HepG2 (cell line): ENCODE results near the gene PLPP3. TPM values are rescaled to one million over a fixed set of nuclear protein-coding genes. Genes with fewer than 3 reads are reported as not detected.

Experiments
- ATF5 ChIP-seq: sonication (generic); formaldehyde crosslinking; IDR thresholded peaks from 2 replicates; pipeline ENCODE4 v1.4.0; 2020; ENCODE audit warnings: mild to moderate bottlenecking, low read depth, missing genetic modification reagents
- ATF6 ChIP-seq: sonication (generic); formaldehyde crosslinking; conservative IDR thresholded peaks from 2 replicates; pipeline ENCODE4 v1.4.0; 2020; ENCODE audit warnings: missing genetic modification reagents
- STAG1 ChIP-seq: sonication (generic); formaldehyde crosslinking; IDR thresholded peaks from 2 replicates; pipeline ENCODE4 v1.4.0; 2020; ENCODE audit warnings: missing genetic modification reagents
- ZNF800 ChIP-seq: sonication (generic); formaldehyde crosslinking; IDR thresholded peaks from 2 replicates; pipeline ENCODE4 v1.4.0; 2020; ENCODE audit warnings: missing genetic modification reagents
- polyA plus RNA-seq, 8 experiments: library from polyadenylated mRNA; depleted of rRNA in 3 of 8; stranded (reverse) in 7 of 8; unstranded in 1 of 8; fragments of >200 nt; fragmentation: Illumina TruSeq in 4 of 8; extraction: Trizol in 4 of 8; gene quantifications; 2 replicates each; pipeline versions ENCODE4 v1.2.1 to v1.2.3, GENCODE V29; 2011 to 2016; ENCODE audit warnings: low read depth in 4 of 8, missing spikeins in 1 of 8, mixed read lengths in 1 of 8; ENCODE audit not compliant: insufficient read depth in 1 of 8
- total RNA-seq, 5 experiments: library from RNA; depleted of rRNA; stranded (reverse); fragments of >200 nt; fragmentation: Illumina TruSeq; extraction: Trizol; gene quantifications; 2 replicates each; pipeline ENCODE4 v1.2.3, GENCODE V29; 2016; ENCODE audit warnings: low read depth in 1 of 5
- TF ChIP-seq, protein P1 (sequence below): sonication (generic); formaldehyde crosslinking; IDR thresholded peaks from 2 replicates; pipeline ENCODE4 v1.5.0; 2020; ENCODE audit warnings: mild to moderate bottlenecking, missing genetic modification reagents, borderline replicate concordance

PLPP3 gene
- total and polyA plus RNA-seq, 2 of the 13 experiments (the other 11 are each of a cell fraction or from before 2014, with no cell fraction given) = 49.7 to 65.8 TPM

- TF ChIP-seq, protein P1, sequence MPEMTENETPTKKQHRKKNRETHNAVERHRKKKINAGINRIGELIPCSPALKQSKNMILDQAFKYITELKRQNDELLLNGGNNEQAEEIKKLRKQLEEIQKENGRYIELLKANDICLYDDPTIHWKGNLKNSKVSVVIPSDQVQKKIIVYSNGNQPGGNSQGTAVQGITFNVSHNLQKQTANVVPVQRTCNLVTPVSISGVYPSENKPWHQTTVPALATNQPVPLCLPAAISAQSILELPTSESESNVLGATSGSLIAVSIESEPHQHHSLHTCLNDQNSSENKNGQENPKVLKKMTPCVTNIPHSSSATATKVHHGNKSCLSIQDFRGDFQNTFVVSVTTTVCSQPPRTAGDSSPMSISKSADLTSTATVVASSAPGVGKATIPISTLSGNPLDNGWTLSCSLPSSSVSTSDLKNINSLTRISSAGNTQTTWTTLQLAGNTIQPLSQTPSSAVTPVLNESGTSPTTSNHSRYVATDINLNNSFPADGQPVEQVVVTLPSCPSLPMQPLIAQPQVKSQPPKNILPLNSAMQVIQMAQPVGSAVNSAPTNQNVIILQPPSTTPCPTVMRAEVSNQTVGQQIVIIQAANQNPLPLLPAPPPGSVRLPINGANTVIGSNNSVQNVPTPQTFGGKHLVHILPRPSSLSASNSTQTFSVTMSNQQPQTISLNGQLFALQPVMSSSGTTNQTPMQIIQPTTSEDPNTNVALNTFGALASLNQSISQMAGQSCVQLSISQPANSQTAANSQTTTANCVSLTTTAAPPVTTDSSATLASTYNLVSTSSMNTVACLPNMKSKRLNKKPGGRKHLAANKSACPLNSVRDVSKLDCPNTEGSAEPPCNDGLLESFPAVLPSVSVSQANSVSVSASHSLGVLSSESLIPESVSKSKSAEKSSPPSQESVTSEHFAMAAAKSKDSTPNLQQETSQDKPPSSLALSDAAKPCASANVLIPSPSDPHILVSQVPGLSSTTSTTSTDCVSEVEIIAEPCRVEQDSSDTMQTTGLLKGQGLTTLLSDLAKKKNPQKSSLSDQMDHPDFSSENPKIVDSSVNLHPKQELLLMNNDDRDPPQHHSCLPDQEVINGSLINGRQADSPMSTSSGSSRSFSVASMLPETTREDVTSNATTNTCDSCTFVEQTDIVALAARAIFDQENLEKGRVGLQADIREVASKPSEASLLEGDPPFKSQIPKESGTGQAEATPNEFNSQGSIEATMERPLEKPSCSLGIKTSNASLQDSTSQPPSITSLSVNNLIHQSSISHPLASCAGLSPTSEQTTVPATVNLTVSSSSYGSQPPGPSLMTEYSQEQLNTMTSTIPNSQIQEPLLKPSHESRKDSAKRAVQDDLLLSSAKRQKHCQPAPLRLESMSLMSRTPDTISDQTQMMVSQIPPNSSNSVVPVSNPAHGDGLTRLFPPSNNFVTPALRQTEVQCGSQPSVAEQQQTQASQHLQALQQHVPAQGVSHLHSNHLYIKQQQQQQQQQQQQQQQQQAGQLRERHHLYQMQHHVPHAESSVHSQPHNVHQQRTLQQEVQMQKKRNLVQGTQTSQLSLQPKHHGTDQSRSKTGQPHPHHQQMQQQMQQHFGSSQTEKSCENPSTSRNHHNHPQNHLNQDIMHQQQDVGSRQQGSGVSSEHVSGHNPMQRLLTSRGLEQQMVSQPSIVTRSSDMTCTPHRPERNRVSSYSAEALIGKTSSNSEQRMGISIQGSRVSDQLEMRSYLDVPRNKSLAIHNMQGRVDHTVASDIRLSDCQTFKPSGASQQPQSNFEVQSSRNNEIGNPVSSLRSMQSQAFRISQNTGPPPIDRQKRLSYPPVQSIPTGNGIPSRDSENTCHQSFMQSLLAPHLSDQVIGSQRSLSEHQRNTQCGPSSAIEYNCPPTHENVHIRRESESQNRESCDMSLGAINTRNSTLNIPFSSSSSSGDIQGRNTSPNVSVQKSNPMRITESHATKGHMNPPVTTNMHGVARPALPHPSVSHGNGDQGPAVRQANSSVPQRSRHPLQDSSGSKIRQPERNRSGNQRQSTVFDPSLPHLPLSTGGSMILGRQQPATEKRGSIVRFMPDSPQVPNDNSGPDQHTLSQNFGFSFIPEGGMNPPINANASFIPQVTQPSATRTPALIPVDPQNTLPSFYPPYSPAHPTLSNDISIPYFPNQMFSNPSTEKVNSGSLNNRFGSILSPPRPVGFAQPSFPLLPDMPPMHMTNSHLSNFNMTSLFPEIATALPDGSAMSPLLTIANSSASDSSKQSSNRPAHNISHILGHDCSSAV (CRISPR knock-in tag) = no peak
- no peak for TF ChIP-seq STAG1
- TF ChIP-seq ATF5 = no peak
- no peak for TF ChIP-seq ZNF800 (CRISPR knock-in tag)
- TF ChIP-seq ATF6 (CRISPR knock-in tag) = no peak
These were observed 63.3 kb downstream of the PLPP3 start (continued) for GRCh38 chr1:56515898-56516538.
